GM21381 (cell line): ENCODE measurements around the gene OPRL1.

Source experiments
- ATAC-seq: cut with Tn5 transposase; IDR thresholded peaks from one replicate; pipeline ENCODE4 v1.9.1; 2021; ENCODE audit warnings: mild to moderate bottlenecking, moderate library complexity; ENCODE audit not compliant: unreplicated experiment

The OPRL1 gene

DNA sequence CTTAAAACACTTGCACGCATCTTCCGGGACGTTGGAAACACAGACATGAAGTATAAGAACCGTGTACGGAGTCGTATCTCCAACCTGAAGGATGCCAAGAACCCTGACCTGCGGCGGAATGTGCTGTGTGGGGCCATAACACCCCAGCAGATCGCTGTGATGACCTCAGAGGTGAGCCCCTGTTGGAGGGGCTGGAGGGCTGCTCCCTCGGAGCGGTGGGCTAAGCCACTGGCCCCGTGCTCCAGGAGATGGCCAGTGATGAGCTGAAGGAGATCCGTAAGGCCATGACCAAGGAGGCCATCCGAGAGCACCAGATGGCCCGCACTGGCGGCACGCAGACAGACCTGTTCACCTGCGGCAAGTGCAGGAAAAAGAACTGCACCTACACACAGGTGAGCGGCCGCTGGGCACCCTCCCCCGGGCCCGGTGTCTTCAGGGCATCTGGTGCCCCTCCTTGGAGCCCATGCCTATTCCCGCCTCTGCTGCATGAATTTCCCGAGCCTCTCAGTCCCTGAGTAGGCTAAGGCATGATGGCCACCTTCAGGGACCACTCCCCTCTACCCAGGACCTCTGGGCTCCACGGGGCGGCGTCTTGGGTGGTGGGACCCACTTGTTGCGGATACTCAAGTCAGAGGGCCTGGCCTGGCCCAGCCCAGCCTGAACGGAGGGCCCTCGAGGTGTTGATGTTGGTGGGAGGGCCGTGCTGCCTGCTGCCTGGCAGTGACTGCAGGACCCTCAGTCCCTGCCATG is 9.5 kb upstream of the OPRL1 start:
- no peak for ATAC-seq

DNA sequence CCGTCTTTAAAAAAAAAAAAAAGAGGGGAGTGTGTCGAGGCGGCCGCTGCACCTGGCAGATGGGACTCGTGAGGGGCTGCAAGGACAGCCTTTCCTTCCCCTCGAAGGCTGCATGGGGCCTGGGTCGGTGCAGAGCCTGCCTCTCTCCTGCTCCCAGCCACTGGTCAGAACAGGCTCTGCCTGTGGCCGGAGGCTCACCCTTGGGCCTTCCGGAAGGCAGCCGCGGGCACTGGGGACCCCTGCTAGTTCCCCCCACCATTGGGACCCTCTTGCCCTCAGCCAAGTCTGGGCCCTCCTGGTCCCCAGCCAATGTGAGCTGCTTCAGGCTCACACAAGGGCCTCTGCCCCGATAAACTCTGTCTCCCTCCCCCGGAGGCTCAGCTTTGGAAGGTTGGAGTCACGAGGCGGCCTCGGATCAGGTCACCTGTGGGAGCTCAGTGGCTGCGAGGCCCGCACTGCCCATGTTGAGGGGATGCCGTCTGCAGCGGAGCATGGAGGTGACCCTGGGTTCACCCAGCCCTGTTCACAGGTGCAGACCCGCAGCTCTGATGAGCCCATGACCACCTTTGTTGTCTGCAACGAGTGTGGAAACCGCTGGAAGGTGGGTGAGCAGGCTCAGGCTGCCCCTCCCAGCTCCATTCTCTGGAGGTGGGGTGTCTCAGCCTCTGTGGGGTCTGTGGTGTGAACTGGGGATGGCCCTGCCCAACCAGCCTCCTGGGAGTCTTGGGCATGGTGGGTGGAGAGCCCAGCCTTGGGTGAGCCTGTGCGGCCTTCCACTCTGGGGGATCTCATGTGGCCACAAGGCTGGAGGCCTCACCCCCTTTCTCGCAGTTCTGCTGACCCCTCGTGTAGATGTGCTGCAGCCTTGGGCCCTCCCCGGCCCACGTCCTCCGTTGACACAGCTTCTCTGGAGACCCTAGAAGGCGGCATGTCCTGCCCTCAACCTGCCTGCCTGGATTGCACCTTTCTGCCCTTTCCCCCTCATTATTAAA is 8.2 kb upstream of the OPRL1 start:
- ATAC-seq, result no peak

DNA sequence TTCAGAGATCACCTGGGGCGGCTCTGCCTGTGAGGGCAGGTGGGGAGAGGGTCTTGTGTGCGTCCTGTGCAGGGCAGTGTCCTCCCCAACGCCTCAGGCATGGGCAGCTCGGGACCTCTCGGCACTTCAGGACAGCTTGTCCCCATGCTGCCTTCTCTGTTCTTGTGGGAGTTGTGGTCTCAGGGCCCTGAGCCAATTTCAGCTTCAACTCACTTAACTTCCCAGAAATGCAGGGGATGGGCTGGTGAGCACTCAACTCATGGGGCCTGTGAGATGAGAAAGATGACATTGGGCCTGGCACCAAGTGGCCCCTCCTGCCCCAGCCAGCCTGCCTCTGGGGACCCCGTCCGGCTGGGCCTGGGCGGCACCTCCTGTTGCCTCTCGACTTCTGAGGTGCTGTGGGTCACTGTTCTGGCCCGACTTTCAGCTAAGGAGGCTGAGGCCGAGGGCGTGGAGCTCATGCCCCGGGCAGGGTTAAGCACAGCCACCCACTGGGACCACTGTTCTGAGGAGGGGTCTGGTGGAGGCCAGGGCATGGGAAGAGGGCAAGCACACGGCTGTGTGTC is 7.3 kb upstream of the OPRL1 start:
- ATAC-seq, result no peak

DNA sequence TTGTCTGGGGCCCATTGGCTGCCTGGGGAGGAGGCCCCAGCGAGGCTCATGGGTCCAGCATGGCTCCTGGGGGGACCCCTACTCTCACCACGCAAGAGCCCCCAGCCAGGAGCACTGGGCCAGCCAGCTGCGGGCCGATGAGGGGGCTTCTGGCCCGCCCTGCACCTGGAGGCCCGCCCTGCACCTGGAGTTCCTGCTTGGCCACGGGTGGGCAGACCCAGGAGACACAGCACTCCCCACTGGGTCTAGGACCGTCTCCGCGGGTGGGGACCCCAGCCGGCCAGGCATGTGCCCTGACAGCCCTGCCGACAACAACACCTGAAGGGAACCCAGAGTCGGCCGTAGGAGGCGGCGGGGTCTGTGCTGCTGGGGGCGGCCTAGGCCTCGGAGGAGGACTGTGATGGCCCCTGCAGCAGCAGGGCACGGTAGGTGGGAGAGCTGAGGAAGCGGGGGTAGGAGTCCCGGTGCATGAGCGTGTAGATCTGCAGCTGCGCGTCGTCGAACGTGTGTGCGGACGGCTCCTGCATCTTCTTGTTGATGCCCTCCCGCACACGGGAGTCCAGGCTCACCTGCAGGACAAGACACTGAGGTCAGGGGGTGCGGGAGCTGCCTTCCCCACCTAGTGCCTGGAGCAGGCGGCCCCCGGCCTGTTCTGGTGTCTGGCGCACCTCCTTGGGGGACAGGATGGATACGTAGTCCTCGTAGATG is 6.3 kb upstream of the OPRL1 start:
- no peak for ATAC-seq

DNA sequence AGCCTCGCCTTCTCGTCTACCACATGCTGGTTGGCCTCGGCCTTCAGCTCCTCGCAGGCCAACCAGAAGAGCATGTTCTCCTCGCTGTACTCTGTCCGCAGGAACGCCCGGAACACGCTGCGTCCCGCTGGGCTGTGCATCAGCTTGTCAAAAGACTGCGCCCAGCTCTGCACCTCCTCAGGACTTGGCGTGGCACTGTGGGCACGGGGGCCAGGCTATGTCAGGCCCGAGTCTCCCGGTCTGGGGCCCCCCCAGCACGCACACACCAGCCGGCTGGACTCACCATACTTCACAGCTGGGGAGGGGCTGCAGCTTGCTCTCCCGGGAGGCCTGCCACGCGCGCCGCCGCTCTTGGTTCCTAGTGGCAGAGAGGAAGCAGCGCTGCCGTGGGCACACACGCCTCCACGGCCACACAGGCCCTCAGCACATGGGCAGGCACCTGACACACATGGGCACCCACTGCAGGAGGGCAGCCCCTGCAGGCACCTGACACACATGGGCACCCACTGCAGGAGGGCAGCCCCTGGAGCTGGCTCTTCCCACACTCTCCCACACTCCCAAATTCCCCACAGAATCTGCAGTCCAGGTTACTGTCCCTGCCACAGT is 5.6 kb upstream of the OPRL1 start:
- ATAC-seq, result no peak

DNA sequence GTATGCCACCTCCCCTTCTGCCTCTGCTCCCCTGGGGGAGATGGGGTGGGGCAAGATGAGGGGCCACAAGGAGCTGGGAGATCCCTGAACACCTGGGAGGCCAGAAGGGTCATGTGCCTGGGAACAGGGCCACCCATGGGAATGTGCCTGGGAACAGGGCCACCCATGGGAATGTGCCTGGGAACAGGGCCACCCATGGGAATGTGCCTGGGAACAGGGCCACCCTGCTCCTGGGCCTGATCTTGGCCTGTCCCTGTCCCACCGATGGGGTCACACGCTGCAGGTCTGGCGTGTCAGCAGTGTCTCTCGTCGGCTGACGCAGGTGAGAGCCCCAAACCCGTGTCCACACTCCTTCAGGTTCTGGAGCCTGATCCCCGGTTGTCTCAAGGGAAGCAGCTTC is 4.9 kb upstream of the OPRL1 start:
- ATAC-seq, result no peak

DNA sequence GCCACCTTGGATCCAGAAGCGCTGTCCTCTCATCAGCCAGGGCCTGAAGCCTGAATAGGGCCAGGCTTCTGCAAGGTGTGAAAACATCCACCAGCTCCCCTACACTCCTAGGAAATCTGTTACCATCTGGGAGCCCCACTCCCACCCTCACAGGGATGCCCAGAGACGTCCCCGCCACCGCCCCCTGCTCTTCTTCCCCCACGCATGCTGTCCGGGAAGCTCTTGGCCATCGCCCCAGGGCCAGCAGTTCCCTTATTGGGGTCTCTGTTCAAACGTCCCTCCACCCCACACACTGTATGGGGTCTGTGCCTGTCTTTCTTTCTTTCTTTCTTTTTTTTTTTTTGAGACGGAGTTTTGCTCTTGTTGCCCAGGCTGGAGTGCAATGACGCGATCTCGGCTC is 4.3 kb upstream of the OPRL1 start:
- ATAC-seq, result no peak

DNA sequence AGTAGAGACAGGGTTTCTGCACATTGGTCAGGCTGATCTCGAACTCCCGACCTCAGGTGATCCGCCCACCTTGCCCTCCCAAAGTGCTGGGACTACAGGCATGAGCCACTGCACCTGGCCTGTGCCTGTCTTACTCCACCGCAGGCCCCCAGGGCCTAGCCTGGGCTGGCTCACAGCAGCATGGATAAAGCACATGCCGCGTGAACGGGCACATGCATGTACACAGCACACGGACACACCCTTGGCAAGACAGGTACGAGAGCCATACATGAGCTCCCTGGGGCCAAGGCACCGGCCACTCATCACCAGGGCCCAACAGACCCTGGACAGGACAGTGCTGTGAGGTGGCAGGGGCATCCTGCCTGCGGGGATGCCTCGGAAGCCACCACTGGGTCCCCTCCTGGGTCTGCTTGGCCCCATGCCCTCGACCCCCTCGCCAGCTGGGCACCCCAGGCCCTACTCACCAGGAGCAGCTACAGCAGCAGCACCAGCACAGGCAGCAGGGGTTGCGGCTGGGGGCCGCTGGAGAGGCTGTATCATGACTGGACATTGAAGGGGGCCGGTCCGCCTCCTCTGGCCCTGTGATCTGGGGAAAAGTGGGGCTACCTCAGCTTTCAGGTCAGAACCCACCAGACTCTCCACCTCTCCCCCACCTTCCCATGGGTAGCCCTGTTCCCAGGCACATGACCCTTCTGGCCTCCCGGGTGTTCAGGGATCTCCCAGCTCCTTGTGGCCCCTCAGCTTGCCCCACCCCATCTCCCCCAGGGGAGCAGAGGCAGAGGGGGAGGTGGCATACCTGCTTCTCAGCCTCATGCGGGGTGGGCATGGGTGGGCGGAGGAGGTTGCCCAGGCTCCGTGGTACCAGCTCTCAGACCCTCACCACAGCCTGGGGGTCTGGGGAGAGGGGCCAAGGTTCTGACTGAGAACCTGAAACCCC is 3.6 kb upstream of the OPRL1 start:
- no peak for ATAC-seq

DNA sequence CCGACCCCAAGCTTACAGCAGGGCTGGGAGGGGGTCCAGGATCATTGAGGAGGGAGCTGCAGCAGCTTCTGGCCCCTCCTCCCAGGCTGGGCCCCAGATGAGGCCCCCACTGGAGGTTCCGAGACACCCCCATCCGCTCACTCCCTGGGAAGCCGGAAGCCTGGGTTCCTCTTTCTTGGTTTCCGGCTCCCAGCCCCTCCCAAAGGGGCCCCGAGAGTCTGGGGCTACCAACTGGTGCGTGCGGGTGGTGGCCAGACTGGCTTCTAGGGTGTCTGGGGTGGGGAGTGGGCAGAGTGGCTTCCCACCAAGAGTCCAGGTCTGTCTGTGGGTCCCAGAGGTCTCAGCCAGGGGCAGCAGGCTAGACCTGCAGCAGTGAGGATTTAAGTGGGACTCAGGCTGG is 2.8 kb upstream of the OPRL1 start:
- ATAC-seq, result no peak

DNA sequence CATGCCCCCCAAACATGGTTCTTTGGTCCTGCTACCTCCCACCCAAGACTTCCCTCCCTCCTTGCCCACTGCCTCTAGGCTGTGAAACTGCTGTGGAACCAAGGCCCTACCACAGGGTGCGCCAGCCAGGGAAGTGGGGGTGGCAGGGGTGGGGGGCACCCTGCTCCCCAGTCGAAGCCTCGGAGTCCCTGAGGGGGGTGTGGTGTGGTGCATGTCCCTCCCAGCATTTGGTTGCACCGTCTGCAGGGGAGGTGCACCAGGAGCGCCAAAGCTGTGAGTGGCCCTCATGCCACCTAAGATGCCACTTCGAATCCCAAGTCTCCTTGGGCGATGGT is 2.4 kb upstream of the OPRL1 start:
- no peak for ATAC-seq

DNA sequence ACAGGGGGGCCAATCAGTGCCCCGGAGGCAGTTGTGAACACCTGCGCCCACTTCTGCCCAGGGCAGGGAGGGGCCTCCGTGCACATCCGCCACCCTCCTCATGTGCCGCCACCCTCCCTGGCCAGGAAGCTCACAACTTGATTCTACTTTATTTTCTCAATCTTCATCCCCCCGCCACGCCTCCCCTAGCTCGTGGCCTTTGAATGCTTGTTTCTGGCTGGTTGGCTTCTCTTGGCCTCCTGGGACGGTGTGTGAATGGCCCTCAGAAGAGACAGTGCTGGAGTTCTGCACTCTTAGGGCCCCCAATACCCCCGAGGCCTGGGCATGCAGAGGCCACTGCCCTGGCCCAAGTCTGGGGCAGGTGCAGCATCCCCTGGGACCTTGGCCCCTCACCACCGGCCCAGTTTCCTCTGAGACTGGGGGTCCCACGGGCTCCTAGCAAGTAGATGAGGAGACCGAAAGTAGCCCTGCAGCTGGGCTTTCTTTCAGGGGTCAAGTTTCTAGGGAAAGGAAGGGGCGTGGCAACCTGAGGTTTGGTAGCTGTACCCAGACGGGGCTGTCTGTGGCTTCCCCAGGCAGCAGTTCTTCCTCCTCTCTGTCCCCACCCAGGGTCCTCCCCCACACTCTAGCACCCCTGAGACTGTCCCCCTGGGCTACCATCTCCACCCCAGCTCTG is 1.9 kb upstream of the OPRL1 start:
- no peak for ATAC-seq

DNA sequence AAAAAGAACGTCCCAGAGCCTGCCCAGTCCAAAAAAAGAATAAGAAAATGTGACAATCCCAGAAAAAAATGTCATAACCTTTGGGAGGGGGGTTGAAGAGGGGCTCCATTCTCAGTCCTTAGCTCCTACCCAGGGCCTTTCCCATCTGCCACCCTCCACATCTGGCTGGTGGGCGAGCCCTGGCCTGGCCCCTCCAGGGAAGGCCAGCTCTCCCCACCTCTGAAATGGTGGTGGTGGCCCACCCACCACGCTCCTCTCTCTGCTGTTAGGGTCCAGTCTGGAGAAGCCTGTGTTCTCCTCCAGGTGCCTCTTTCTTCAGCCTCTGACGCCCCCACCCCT is 979 bp upstream of the OPRL1 start:
- no peak for ATAC-seq

DNA sequence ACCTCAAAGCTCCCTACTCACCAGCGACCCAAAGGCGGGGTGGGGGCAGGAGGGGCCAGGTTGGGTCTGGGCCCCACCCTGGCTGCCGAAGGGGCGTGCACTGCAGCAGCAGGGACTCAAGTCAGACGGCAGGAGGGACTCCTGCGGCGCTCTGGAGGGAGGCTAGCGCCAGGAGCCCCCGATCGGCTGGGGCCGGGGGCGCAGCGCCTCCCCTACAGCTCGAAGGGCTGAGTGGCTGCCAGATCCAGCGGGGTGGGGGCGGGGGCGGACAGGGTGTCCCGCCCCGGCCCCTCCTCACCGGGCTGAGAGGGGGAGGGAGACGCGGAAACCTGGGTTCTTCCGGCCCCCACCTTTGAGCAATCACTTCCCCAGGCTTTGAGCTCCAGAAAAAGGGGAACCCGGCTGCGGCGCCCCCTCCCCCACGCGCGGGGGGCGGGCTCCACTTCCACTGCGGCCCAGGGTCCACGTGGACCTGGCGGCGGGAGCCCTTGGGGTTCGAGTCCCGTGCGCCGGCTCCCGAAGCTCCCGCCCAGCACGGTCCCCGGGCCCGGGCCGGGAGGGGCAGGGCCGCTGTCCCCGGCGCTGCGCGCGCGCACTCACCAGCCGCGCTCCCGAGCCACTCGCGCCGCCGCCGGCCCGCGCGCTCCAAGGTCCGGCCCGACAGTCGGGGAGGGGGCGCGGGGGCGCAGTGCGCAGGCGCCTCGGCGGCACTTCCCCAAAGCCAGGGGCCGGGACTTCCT is 439 bp upstream of the OPRL1 start, which contains the start of gene RGS19:
RGS19 (minus strand) TSS at position 246 of the 740 bp plus-strand sequence. CDS start 2,632 bp downstream, outside the sequence.
- peak; percentile 44 for ATAC-seq

DNA sequence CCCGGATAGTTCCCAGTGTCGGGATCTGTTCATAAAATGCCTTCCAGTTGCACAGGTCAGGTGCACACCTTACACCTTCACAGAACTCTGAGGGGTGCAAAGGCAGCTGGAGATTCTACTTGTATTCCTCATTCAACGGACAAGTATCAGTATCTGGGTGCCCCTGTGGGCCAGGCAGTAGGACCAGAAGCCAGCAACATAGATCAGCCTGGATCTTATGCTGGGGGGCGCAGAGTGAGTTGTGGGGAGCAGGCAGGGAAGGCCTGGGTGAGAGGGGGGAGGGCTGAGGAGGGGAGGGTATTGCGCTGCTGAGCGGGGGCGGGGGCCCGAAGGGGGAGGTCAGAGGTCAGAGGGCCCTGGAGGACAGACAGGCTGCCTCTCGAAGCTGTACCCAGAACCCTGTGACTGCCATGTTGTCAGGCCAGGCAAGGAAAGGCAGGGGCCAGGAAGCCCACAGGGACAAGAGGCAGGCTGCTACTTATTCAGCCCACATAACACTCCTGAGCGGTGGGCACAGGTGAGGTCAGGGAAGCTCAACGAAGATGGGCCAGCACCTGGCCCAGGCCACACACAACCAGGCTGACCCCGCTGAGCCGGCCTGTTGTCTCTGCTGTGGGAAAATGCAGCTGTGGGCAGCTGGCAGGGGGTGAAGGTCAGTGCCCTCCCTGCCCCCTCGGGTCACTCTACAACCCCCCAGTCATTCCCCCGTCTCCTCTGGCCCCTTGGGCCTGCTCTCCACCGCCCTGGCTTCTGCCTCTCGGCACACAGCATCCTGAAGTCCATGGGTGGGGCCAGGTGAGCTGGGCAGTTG is 1.1 kb downstream of the OPRL1 start:
- ATAC-seq, result no peak

DNA sequence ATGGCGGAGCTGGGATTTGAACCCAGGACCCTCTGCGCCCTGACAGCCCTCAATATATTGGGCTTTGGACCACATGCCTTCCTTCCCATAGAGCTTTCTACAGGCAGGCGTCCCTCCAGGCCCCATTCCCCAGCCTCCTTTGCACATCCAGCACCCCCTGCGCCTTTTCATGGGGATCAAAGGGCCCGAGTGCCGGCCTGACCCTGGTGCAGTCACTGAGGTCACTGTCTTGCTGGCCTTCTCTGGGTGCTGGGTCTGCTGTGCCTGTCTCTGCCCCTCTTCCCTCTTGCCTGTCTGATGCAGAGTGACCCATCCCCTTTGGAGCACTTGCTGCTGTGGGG is 1.7 kb downstream of the OPRL1 start:
- no peak for ATAC-seq

DNA sequence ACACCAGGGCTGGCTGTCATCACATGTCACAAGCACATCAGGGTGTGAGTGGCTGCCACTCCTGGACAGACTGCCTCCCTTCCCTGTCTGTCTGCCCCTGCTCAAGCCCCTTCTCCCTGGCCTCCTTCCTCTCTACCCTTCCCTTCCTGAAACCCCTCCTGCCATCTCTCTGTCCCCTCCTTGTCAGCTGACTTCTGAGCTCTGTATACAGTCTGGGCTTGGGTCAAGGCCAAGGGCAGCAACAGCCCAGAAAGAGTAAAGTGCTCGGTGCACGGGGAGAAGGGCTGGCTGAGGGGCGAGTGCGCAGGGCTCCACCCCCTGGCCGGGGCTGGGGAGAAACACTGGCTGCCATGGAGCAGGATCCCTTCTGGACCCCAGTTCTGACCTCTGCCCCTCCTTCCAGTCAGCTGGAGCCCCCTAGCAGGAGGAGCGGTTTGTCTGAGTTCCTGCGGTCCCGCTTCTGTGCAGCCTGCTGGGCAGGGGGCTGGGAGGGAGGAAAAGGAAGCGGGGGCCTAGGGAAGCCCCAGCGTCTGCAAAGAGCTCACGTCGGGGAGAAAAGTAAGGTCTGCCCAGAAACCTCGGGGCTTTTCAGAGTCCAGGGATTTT is 2.3 kb downstream of the OPRL1 start:
- ATAC-seq, result no peak

DNA sequence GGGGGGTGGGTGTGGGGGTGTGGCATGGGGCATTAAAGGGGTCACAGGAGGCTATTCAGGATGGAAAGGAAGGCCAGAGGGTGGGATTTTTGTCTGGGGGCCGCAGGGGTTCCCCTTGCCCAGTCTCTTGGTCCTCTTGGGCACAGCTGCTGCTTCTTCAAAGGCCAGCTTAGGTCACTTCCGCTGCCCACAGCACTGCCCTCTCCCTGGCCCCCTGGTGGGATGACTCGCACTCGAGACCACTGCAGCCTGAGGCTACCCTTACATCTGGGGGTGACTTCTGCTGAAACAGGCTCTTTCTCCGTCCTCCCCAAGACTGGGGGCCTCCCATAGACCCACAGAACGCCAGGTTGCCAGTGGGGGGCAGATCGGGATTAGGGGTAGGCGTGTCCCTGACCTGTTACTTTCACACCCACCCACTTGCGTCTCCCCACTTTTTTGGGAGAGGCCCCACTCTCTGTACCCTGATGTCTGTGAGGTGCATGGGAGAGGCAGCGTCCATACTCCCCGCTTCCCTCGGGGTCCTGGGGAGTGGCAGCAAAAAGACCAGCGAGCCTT is 3.0 kb downstream of the OPRL1 start:
- ATAC-seq, result no peak
